Thyroid gland (tissue), 4 donors: ENCODE results near the gene OR14A16.

Source experiments
- POLR2A ChIP-seq, 2 donors: fragments of 450-650 bp; IDR thresholded peaks; one replicate each; pipeline ENCODE4 v1.6.1; 2017; ENCODE audit warnings: antibody characterized with exemption in 2 of 2, mild to moderate bottlenecking in 2 of 2, moderate library complexity in 1 of 2
- TF ChIP-seq, protein P1 (sequence below), 6 experiments: fragments of 200-600 bp in 3 of 6; fragments of 450-650 bp in 3 of 6; sonication (generic) in 3 of 6; IDR thresholded peaks; one replicate each; pipeline ENCODE4 v1.5.1; 2016 to 2019; ENCODE audit warnings: antibody characterized with exemption in 6 of 6, mild to moderate bottlenecking in 2 of 6, inconsistent platforms in 1 of 6, moderate library complexity in 1 of 6

DNA sequence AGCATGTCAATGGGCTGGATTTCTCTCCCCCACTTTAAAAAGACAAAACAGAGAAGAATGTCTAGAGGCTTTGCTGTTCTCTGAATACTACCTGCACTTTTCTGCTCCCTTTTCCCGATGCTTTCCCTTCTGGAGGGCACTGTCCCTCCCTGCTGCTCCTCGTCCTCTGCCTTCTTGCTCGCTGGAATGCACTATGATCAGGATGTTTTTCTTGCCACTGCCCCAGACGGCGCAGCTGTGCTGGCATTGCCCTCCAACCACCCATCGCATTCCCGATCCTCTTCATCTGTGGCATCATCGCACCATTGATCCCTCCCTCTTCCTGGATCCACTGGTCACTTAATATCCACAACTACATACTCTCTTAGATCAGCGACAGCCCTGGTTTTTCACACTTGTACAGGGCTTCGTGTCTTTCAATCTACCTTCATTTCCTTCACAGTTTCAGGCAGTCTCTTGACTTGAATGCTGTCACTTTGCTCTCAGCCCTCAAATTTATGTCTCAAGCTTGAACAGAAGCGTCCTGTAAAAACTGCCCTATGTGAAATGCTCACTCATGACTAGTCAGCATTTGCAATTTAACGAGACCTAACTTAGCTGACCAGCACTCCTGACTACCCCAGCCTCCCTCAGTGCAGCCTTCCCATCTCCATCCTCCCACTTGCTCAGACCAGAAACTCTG, 21.2 kb upstream of the OR14A16 start:
- TF ChIP-seq, protein P1, sequence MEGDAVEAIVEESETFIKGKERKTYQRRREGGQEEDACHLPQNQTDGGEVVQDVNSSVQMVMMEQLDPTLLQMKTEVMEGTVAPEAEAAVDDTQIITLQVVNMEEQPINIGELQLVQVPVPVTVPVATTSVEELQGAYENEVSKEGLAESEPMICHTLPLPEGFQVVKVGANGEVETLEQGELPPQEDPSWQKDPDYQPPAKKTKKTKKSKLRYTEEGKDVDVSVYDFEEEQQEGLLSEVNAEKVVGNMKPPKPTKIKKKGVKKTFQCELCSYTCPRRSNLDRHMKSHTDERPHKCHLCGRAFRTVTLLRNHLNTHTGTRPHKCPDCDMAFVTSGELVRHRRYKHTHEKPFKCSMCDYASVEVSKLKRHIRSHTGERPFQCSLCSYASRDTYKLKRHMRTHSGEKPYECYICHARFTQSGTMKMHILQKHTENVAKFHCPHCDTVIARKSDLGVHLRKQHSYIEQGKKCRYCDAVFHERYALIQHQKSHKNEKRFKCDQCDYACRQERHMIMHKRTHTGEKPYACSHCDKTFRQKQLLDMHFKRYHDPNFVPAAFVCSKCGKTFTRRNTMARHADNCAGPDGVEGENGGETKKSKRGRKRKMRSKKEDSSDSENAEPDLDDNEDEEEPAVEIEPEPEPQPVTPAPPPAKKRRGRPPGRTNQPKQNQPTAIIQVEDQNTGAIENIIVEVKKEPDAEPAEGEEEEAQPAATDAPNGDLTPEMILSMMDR (IDR thresholded peaks at IDR 0.05): no peak
- TF ChIP-seq POLR2A (IDR thresholded peaks at IDR 0.05): peak in 1 of 2 donors; percentile 52
